ENCODE measurements around the gene SLC25A44.

DNA sequence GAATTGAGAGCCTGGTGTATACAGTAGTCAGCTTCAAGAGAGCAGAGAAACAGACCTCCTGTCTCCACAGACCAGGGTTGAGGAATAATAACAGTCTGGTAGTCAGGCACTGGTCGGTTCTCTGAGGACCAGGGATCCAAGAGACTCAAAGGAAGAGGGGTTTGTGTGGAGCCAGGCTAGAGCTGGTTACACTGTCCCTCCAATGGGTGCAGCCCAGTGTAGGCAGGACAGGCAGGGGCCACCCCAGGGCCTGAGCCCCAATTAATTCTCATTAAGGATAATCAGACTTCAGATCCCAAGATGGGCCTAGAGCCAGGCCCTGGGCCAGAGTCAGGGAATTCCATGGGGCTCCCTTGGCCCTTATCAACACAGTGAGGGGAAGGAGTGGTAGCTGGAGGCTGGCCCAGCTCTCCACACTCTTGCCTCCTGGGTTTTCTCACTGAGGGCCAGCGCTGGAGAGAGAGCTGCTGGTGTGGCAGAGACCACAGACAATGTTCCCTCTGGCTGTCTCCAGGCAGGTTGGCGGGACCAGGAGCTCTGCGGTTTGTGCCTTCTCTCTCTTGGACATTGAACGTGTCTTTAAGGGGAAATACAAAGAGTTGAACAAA lies 31.4 kb upstream of the SLC25A44 start:
- no peak for TF ChIP-seq CTCF (IDR thresholded peaks at IDR 0.05)
- TF ChIP-seq POLR2A (IDR thresholded peaks at IDR 0.05), result no peak

Measured in heart left ventricle (tissue), 13 donors.